Activated CD4-positive, alpha-beta T cell treated with anti-CD3 and anti-CD28 coated beads, Interleukin-2, Interleukin-4, amounts not matched to agents 100 ng/mL and 50 ng/mL, durations not matched to agents 16 hours and 8 hours (primary cell): ENCODE measurements around the gene MTHFD1.
"Not testable (repeated sequence)": the region's sequence is repeated elsewhere in the genome, so short reads cannot be mapped to it uniquely, and the experiment has no call there.

Experiments used
- DNase-seq: peaks from one replicate; pipeline ENCODE4 v3.0.0-alpha.2; 2020; ENCODE audit warnings: low spot score

The MTHFD1 gene

DNA sequence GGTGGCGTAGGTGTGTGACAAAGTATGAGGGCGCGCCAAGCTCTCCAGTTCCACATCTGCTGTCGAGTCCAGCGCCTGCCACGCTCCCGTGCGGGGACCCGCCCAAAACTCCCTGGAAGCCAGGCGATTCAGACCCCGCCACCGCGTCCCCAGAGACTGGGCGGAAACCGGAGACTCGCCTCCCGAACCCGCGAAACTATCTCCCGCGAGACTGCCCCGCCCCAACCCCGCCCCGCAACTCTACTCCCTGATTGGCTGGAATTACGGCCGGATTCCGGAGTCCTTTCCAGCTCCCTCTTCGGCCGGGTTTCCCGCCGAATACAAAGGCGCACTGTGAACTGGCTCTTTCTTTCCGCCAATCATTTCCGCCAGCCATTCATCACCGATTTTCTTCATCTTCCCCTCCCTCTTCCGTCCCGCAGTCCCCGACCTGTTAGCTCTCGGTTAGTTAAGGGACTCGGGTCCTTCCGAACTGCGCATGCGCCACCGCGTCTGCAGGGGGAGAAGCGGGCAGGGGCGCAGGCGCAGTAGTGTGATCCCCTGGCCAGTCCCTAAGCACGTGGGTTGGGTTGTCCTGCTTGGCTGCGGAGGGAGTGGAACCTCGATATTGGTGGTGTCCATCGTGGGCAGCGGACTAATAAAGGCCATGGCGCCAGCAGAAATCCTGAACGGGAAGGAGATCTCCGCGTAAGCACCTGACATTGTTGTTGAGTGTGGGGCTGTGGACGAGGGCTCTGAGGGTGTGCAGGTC, at the start of gene MTHFD1:
MTHFD1 (plus strand) TSS at position 572 of the 751 bp plus-strand sequence; CDS start at position 647, 75 bp downstream.
- peak; percentile 99 for DNase-seq

DNA sequence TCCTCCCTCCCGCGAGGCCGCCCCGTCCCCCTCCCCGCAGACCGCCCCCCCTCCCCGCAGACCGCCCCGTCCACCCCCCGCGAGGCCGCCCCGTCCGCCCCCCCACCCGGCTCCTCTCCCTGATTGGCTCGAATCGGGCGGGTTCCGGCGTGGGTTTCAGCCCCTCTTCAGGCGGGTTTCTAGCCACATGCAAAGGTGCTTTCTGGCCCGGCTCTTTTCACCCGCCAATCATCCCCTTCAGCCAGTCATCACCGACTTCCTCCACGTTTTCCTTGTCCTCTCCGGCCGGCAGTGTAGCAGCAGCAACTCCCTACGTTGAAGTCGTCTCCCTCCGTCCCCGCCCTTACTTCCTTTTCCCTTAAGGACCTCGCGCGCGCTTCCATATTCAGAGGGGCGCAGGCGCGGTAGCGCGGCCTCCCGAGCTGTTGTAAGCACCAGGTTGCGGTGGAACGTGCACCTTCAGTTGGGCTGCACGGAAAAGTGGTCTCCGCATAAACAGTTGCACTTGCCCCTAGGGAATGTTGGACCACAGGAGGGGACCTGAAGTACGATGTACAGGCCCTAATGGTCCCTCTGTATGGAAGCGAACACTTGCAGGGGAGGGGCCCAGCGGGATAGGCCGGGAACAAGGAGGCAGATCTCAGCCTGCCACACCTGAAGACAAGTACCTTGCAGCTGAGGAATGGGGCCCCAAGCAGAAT, 49.4 kb upstream of the MTHFD1 start:
- peak; percentile 98 for DNase-seq

GRCh38 chr14:64340560-64341196, 47.5 kb upstream of the MTHFD1 start:
- no peak for DNase-seq

- DNase-seq: no peak
Measured at GRCh38 chr14:64347748-64348147, 40.4 kb upstream of the MTHFD1 start.

DNA sequence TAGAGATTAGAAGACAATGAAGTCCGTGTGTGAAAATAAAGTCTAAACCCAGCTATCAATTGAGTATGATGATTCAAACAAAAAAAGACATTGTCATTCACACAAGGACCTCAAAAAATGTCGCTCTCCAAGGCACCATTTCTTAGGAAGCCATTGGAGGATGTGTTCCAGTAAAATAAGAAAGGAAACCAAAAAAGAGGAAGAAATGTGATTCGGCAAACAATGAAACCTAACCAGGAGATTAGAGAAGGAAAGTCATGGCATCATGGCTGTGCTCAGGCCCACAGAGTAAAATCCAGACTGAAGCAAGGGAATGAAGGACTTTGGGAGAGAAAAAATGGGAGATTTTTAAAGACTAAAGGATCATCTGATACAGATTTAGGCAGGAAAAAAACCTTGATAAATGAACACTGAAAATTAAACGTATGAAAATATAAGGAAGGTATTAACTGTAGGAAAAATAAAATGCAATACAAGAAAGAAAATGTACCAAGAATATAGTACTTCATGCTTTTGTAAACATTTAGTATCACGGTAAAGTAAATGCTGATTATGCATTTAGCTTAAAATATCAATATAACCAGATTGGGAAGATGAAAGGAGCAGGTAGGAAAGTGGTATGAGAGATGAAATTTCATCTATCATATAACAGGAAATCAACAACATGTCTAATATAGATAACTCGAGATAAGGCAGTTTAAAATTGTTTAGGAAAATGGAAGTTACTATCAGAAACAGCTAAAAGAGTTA, 38.2 kb upstream of the MTHFD1 start:
- no peak for DNase-seq

- DNase-seq: no peak
Measured at GRCh38 chr14:64363265-64363846, 24.8 kb upstream of the MTHFD1 start.

DNA sequence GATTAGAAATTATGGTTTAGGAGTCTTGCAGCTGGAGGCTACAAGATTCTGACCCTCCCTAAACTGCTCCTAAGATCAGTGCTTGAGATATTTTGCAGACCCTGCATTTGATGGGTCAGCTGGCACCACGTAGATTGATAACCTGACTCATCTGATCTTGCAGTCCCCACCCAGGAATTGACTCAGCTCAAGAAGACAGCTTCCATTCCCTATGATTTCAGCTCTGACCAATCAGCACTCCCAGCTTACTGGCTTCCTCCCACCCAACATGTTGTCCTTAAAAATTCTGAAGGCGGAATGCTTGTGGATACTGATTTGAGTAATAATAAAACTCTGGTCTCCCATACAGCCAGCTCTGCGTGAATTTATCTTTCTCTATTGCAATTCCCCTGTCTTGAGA, 23.2 kb upstream of the MTHFD1 start:
- DNase-seq: no peak

DNA sequence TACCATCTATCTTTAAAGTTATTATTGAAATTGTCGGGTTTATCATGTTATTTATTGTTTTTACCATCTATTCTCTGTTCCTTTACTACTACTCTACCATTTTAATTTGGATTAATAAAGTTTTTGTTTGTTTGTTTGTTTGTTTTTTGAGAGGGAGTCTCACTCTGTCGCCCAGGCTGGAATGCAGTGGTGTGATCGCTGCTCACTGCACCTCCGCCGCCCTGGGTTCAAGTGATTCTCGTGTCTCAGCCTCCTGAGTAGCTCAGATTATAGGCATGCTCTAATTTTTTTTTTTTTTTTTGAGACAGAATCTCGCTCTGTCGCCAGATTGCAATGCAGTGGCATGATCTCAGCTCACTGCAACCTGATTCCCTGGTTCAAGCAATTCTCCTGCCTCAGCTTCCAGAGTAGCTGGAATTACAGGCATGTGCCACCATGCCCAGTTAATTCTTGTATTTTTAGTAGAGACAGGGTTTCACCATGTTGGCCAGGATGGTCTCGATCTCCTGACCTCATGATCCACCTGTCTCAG, 22.7 kb upstream of the MTHFD1 start:
- DNase-seq: not testable (repeated sequence)

DNA sequence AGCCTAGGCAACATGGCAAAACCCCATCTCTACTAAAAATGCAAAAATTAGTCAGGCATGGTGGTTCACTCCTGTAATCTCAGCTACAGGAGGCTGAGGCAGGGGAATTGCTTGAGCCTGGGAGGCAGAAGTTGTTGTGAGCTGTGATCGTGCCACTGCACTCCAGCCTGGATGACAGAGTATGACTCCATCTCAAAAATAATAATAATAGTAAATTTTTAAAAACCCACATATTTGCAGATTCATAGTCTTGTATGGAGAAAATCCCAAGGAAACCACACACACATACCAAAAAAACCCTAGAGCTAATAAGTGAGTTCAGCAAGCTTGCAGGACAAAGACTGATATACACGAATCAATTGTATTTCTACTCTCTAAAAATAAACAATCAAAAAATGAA, 19.0 kb upstream of the MTHFD1 start:
- no peak for DNase-seq

GRCh38 chr14:64387232-64387781, 846 bp upstream of the MTHFD1 start:
- peak; percentile 12 for DNase-seq

GRCh38 chr14:64388533-64389285, 556 bp downstream of the MTHFD1 start:
- DNase-seq: no peak

- no peak for DNase-seq
Measured at GRCh38 chr14:64391113-64391725, 3.1 kb downstream of the MTHFD1 start.

- DNase-seq: no peak
Measured at GRCh38 chr14:64391986-64392385, 3.8 kb downstream of the MTHFD1 start.

DNA sequence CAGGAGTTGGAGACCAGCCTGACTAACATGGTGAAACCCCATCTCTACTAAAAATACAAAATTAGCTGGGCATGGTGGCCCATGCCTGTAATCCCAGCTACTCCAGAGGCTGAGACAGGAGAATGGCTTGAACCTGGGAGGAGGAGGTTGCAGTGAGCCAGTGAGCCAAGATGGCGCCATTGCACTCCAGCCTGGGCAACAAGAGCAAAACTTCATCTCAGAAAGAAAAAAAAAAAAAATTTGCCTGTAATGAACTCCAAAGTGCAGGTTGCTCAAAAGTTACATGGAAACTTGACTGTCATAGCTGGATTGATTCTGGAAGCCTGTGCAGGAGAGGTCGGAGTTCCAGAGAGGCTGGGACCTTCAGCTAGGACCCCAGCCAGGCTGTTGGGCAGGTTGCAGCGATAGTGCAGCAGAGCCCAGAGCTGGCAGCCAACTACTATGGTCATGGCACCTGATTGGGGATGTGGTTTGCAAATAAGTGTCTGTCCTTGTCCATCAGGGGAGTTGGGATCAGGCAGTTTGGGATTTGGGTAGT, 5.1 kb downstream of the MTHFD1 start:
- not testable (repeated sequence) for DNase-seq

DNA sequence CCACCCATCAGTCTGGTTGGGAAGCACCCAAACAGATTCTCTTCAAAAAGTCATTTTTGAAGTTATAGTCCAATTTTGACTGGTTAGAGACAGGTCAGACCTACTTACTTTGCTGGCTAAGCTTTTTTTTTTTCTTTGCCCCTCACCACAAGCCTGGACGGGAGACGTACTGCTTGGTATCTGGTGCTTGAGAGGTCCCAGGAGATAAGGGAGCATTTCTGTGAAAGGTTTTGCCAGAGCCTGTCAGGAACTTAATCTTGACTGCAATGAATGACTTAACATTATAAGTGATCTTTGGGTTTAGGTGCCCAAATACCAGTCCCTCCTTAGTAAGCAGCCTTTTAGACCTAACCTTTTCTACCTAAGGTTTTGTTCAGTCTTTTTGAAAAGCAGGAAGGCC, 6.3 kb downstream of the MTHFD1 start:
- no peak for DNase-seq

- DNase-seq: no peak
Measured at GRCh38 chr14:64394977-64395633, 7.0 kb downstream of the MTHFD1 start.

DNA sequence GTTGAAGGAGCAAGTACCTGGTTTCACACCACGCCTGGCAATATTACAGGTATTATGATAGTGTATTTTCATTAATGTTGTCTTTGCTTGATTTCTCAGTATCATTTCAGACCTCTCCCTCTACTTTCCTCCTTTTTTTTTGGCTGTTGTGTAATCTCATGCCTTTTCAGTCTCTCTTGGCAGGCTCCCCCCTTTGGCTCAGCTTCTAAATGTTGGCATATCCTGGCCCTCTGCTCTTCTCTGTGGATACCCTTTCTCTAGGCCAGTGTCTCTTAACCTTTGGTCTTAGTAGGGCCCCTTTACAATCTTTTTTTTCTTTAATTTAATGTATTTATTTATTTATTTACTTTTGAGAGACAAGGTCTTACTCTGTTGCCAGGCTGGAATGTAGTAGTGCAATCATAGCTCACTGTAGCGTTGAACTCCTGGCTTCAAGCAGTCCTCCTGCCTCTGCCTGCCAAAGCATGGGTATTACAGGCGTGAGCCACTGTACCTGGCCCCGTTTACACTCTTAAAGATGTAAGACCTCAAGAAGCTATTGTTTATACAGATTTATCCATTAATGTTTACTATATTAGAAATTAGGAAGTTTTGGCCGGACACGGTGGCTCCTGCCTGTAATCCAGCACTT, 12.8 kb downstream of the MTHFD1 start:
- no peak for DNase-seq

GRCh38 chr14:64401949-64402348, 13.8 kb downstream of the MTHFD1 start:
- no peak for DNase-seq

DNA sequence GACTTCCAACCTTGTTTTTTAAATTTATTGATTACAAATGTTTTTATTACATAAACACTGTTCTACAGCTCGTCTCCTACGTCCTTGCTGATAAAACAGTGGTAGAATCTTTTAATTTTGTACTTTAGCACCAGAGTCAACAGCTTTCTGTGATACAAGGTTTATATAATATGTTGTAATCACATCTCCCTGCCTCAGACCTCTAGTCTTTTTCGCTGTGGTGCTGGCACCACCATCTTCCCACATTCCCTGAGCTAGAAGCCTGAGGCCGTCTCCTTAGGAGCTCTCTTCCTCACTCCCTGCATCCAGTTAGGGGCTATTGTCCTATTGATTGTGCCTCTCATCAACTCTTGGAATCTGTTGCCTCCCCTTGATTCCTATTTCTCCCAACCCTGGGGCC, 17.1 kb downstream of the MTHFD1 start:
- no peak for DNase-seq
